DMS 273 (cell line): ENCODE measurements around the gene LTB.
A peak's percentile ranks its signal among the peaks of the same experiment; 100 is the strongest.
"Not testable (repeated sequence)": the region's sequence is repeated elsewhere in the genome, so short reads cannot be mapped to it uniquely, and the experiment has no call there.

Experiments
- DNase-seq: peaks from one replicate; lab custom pipeline; 2025; ENCODE audit not compliant: unreplicated experiment; lab: John Stamatoyannopoulos, UW

LTB gene

DNA sequence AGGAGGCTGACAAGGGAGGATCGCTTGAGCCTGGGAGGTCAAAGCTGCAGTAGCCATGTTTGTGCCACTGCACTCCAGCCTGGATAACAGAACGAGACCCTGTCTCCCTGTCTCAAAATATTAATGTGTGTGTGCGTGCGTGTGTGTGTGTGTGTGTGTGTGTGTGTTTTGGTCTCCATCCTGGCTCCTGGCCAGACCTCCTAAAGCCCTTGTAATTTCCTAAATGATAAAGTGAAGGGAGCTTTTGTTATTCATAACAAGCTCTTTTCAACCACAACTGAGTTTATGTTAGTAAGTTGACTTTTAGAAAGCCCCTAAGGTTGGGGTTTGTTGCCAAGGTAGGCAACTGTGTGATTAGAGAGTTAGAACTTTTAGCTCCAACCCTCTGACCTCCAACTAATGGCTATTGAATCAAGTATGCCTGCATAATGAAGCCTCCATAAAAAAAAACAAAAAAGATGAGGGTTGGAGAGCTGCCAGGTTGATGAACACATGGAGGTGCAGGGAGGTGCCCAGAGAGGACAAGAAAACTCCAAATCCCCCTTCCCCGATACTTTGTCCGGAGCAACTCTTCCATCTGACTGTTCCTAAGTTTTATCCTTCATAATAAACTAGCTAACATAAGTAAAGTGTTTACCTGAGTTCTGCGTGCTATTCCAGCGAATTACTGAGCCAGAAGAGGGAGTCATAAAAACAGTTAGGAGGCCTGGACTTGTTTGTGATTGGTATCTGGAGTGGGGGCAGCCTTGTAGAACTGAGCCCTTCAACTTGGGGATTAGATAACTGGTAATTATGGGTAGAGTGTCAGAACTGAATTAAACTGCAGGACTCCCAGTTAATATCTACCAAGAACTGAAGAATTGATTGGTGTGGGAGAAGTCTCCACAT lies 27.5 kb upstream of the LTB start:
- DNase-seq, result peak; percentile 64

DNA sequence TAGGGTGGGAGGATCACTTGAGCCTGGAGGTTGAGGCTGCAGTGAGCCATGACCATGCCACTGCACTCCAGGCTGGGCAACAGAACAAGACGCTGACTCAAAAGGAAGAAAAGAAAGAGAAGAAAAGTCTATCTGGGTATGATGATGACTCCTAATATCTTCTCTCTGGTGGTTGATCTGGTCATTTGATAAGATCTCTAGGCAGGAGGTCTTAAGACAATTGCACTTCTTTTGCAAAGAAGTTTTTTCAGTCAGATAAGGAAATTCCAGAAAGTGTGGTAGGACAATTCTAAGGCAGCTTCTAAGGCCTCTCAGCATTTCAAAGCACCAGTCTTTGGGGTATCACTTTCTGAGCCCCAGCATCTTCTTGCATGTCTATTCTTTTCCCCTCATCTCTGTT lies 25.1 kb upstream of the LTB start:
- no peak for DNase-seq

DNA sequence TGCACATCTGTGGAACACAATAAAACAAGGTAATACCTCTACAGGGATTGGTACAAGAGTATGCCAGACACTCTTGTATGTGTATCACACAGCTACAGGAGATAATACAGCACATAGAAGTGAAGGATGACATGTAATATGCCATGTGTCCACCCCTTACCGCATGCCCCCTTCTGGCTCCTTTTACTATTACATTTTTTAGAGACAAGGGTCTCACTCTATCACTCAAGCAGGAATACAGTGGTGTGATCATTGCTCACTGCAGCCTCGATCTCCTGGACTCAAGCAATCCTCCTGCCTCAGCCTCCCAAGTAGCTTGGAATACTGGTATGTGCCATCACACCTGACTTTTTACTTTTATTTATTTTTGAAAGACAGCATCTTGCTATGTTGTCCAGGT lies 14.8 kb upstream of the LTB start:
- DNase-seq, result peak; percentile 75

DNA sequence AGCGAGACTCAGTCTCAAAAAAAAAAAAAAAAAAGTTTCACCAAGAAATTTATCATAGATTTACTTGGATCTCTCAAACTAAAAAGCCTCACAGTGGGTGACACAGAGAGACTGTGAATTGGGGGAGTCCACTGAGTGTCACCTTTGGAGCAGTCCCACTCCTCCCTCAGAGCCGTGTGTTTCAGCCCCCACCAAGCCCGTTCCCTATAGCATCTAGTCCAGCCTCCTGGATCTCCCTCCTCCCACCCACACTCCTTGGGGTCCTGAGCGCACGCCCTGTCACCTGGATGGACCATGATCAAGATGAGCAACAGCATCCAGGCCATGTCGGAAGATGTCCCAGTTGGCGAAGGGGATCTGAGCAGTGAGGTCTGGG lies 10.2 kb upstream of the LTB start:
- no peak for DNase-seq

DNA sequence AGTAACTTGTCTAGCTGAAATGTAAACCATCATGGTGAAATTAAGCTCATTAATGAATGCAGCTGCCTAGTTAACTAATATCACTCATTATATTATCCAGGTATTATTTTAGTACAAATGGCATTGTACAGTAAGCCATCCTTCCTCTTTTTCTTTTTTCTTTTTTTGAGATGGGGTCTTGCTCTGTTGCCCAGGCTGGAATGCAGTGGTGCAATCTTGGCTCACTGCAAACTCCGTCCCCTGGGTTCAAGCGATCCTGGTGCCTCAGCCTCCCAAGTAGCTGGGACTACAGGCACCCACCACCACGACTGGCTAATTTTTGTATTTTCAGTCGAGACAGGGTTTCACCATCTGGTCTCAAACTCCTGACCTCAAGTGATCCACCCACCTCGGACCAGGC lies 8.5 kb upstream of the LTB start:
- DNase-seq, result not testable (repeated sequence)

DNA sequence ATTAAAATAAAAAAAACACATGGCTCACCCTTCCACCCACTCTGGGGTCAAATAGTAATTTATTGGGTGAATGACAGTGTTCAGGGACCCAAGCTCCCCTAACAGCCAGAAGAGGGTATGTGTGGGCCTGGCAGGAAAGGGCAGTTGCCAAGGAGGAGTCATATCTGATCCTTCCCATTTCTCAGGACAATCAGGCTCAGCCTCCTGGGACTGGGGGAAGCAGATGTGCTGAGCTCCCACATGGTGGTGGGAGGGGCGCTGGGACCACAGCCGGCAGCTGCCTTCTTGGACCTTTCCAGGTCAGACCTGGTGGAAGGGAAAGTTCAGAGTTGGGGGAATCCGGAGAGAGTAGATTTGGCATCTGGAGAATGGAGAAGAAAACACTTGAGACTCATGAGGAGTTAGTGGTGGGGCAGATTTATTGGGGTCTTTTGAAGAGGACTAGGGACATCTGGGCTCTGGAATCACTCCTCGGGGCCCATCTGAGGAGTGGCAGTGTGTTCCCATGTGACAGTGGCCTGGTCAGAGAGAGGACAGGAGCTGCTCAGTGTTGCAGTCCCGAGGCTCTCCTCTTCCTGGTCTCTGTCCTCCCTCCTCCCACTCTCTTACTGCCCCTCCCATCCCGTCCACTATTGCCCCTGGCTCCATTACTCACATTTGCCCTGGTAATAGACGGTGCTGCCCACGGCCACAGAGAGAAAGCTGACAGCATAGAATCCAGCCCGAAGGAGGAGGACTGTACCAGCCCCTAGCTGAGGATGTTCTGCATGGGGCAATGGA lies 6.8 kb upstream of the LTB start:
- DNase-seq, result peak; percentile 64

DNA sequence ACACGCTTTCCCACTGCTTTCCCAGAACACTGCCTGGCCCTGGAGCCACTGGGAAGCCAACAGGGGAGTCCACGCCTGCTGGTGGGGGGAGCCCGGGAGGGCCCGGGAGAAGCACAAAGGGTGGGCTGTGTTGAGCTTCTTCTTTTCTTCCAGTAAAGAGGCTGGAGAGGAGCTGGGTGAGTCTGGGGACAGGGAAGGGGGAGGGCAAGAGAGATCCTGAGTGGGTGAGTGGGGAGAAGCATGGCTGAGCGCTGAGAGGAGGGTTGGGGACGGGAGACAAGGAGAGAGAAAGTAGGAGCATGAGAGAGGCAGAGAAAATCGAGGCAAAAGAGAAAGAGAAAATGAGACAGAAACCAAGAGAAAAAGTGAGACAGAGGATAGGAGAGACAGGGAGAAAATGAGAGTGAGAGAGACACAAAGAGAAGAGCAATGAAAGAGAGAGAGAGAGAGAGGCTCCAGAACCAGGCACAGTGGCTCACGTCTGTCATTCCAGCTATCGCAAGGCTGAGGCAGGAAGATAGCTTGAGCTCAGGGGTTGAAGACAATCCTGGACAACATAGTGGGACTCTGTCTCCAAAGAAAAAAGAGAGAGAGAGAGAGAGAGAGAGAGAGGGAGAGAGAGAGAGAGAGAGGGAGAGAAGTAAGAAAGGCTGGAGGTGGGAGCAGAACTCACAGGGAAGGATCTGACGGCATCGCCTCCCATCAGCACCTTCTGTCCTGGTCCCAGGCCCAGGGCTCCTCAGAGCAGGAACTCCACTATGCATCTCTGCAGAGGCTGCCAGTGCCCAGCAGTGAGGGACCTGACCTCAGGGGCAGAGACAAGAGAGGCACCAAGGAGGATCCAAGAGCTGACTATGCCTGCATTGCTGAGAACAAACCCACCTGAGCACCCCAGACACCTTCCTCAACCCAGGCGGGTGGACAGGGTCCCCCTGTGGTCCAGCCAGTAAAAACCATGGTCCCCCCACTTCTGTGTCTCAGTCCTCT lies 5.9 kb upstream of the LTB start:
- DNase-seq, result no peak

DNA sequence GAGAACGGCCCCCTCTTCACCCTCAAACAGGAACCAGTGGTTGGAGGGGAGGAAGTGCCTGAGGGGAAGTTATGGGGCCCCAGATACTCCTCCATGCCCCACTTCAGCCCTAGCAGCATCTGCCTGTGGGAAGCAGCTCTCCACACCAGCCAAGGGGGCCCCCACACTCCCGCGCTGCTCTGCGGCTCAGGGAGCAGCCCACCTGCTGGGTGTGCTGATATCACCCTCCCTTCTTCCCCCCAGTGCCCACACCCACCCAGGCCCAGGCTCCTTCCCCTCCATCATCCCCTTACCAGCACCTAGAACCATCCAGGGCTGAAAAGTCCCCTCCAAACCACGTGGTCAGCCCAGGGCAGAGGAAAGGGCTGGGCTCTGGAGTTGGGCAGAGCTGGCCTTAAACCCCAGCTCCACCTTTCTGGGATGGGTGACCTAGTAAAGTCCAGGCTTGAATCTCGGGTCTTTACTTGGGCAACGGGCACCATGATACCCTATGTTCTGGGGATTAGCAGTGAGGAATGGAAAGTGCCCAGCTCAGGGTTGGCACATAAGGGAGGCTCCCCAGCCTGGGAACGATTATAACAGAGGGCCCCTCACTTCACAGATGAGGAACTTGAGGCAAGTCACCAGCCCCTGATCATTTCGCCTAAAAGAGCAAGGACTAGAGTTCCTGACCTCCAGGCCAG lies 4.5 kb upstream of the LTB start:
- DNase-seq, result no peak

DNA sequence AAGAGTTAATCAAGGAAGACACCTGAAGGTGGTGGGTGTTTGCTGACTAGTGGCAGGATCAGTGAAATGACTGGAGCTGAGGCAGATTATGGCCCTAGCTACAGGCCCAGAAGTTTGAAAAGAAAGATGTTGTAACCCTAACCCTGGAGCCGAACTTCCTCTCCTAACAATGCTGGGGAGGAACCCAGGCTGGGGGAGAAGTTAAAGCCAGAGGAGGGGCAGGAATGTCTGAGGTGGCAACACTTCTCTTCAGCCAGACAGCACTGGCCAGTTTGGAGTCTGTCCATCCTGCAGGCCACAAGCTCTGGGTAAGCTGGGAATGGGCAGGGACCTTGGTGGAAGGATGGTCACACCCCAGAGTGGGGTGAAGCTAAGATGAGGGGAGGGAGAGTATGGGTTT lies 3.8 kb upstream of the LTB start, which contains the start of gene LST1:
TSS of gene LST1 (plus strand) at position 270 of the 400 bp plus-strand sequence. CDS start 1,023 bp downstream, outside the sequence.
- DNase-seq, result no peak

DNA sequence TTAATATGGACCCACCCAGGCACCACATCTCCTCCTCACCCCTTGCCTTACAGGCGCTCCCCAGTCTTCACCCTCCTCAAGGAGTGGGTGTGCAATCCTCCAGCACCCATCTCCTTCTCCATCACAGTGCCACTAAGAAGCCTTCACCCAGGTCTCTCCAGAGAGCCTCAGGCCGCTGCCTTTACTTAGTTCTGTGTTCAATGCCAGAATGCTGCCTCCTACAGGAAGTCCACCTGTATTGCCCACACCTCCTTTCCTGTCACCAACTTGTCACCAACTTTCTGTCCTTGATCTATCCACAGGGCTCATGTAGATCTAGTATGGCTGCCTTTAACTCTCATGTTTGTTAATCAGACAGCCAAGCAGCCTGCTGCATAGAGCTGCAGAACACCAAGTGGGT lies 3.3 kb upstream of the LTB start:
- DNase-seq, result peak; percentile 30

DNA sequence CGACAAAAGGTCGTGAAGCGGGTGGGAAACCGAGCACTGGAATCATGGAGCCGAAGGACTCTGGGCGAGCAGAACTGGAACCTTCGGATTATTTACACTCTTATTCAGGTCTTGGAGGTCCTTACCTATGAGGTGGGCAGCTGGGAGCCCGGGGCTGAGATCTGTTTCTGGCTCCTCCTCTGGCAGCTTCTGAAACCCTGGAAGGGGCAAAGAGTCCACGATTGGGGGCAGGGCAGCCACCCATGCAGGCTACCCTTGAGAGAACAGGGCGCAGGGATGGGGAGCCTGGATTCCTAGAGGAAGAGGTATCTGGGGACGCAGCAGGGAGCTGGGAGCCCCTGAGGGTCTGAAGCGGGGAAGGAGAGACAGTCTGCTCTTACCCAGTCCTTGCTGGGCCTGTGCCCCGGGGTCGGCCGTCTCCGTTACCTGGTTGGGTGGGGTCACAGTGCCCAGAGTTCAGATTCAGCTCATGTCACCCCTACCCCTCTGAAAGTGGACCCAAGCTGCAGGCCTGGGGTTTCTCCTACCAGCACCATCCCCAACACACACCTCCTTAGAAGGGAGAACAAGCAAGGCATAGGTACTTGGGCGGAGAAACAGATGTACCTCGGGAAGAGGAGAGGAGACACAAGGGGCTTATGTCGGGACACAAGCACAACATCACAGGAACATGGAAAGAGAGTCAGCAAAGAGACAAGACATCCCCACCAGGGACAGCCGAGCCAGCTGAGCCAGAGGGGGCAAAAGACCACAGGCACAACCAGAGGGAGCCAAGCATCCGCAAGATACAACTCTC lies 592 bp downstream of the LTB start:
- DNase-seq, result peak; percentile 38

DNA sequence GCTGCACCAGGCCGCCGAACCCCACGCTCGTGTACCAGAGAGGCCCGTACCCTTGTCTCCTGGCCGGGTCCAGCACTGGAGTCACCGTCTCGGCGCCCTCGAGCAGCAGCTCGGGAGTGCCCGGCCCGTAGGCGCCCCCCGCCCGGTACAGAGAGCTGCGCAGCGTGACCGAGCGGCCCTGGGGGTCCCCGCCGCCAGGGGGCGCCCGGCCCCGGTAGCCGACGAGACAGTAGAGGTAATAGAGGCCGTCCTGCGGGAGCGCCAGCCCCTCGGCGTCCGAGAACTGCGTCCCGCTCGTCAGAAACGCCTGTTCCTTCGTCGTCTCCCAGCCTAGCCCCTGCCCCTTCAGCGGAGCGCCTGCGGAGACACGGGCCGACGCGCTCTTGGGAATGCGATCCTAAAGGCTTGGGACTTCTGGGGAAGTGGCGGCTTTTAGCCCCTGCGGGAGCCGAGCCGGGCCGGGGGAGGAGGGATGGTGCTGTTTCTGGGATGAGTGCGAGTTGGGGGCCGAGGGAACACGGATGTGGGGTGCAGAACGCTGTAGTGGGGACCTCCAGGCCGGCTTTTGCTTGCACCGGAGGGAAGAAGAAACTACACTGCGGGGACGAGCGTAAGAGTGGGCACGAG lies 1.3 kb downstream of the LTB start:
- DNase-seq, result peak; percentile 92

DNA sequence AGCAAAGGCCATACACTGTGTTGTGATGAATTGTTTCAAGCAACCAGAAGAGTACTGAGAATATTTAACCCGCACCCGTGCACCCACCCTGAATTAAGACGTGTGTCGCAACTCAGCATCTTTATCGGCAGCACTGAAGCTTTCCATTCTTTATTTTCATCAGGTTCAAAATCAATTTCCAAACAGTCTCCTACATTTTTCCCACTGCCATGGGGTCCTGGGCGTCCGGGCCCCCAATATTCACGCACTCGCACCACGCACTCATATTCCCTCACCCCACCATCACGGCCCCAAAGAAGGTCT lies 1.8 kb downstream of the LTB start:
- no peak for DNase-seq

DNA sequence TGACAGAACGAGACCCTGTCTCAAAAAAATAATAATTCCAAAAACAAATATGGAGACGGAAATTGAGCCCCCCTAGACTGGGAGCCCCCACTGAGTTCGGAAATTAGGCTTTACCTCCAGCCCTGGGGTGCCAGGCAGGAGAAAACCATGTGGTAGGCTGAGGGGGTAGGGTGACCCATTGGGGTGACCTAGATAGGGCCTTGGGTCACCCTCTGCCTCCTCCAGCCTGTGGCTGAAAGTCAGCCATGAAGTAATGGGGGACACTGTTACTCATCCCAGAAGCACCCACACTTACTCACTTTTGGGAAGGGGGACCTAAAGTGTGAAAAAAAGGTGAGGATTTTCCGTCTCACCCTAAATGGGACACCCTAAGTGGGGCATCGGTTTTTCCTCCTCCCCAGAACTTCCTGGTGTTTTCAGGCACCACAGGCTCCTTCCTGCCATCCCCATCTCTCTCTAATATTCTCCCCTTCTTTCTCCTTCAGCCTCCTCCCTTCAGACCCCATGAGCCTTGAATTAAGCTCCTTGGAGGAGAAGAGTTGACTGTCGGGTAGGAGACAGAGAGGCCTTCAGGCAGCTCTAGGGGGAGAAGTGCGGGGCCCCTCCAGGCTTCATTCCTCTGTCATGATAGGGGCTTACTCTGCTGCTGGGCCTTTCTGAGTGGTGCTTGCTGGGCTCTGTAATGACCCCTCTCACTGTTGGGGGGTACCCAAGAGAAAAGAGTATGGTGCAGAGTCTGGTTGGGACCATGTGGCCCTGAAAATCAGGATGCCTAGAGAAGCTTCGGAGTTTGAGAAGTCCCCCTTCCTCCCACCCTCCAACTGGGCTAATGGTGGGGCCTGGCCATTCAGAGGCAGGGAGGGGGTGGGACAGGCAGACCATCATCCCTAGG lies 2.4 kb downstream of the LTB start:
- no peak for DNase-seq

DNA sequence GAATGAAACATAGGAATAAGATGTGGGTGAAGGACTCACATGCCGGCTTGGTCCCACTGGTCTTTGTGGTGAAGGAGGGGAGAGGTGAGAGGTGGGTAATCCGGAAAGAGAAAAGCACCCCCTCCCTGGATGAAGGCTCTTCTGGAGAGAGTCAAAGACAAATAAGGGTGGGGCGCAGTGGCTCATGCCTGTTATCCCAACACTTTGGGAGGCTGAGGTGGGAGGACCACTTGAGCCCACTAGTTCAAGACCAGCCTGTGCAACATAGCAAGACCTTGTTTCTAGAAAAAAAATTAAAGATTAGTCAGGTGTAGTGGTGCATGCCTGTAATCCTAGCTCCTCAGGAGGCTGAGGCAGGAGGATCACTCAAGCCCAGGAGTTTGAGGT lies 3.1 kb downstream of the LTB start:
- no peak for DNase-seq

DNA sequence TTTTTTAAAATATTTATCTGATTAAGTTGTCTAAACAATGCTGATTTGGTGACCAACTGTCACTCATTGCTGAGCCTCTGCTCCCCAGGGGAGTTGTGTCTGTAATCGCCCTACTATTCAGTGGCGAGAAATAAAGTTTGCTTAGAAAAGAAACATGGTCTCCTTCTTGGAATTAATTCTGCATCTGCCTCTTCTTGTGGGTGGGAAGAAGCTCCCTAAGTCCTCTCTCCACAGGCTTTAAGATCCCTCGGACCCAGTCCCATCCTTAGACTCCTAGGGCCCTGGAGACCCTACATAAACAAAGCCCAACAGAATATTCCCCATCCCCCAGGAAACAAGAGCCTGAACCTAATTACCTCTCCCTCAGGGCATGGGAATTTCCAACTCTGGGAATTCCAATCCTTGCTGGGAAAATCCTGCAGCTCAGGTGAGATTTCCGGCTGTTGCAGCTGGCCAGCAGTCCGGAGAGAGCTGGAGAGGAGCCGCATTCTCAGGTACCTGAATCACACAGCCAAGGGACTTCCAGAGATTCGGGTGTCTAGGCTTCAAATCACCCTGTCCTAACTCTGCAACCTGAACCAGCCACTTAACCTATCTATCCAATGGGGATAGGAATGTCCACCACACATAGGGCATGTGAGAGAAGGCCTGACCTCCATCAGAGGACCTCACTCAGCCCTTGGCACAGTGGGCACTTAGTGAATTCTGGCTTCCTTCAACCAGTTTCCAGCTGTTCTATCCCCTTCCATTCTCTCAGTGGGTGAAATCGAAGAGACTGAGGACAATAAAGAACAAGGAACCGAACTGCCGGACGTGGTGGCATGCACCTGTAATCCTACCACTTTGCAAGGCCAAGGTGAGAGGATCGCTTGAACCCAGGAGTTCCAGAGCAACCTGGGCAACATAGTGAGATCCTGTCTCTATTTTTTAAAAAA lies 3.8 kb downstream of the LTB start:
- no peak for DNase-seq

DNA sequence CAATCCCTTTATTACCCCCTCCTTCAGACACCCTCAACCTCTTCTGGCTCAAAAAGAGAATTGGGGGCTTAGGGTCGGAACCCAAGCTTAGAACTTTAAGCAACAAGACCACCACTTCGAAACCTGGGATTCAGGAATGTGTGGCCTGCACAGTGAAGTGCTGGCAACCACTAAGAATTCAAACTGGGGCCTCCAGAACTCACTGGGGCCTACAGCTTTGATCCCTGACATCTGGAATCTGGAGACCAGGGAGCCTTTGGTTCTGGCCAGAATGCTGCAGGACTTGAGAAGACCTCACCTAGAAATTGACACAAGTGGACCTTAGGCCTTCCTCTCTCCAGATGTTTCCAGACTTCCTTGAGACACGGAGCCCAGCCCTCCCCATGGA lies 4.7 kb downstream of the LTB start:
- no peak for DNase-seq
